Motor neuron (in vitro differentiated cells): Measurements from ENCODE around the gene RELN. TPM values are rescaled to one million over a fixed set of nuclear protein-coding genes. Genes with fewer than 3 reads are reported as not detected.
"Not testable (repeated sequence)": the region's sequence is repeated elsewhere in the genome, so short reads cannot be mapped to it uniquely, and the experiment has no call there.

Experiments used
- ATAC-seq, 8 experiments: fragments of 200-7000 bp; cut with Tn5 transposase; replicated peaks in 6 of 8; 2 replicates each; pipeline ENCODE4 v1.8.0; 2021; ENCODE audit warnings: mild to moderate bottlenecking in 8 of 8, moderate library complexity in 8 of 8
- H3K27ac ChIP-seq, 2 donors: fragments of 250-450 bp; sonication (Bioruptor Pico); 2 replicates each; pipeline ENCODE4 v1.9.0; 2021; ENCODE audit warnings: antibody characterized with exemption in 2 of 2, mild to moderate bottlenecking in 2 of 2, moderate library complexity in 1 of 2
- H3K4me1 ChIP-seq, 2 donors: fragments of 250-450 bp; sonication (Bioruptor Pico); replicated peaks in 1 of 2; 2 replicates each; pipeline ENCODE4 v1.6.1; 2021; ENCODE audit warnings: antibody characterized with exemption in 2 of 2, mild to moderate bottlenecking in 2 of 2, moderate library complexity in 1 of 2
- H3K4me3 ChIP-seq, 5 donors: fragments of 250-450 bp; sonication (Bioruptor Pico); 2 replicates each; pipeline ENCODE4 v1.9.0; 2021; ENCODE audit warnings: antibody characterized with exemption in 5 of 5, mild to moderate bottlenecking in 5 of 5, moderate library complexity in 4 of 5
- whole genome bisulfite sequencing, 10 experiments: fragments of 450-650 bp; shearing (Covaris generic); methylation state at CpG; one replicate each; pipeline ENCODE4 v1.0.0; 2022; 5-methylcytosine and 5-hydroxymethylcytosine counted together
- in situ Hi-C, 9 experiments: fragments of 400-800 bp; cut with MboI; loops; one replicate each; pipeline ENCODE4 v1.15.0; 2021; ENCODE audit warnings: low sequenced_read_pairs in 9 of 9, low pct_unique_long_range_greater_than_20kb in 2 of 9; ENCODE audit not compliant: unreplicated experiment in 9 of 9
- total RNA-seq, 8 experiments: library from RNA; unstranded; fragments of 300-600 nt; gene quantifications; 2 replicates each; pipeline versions ENCODE4 v1.2.3 to v1.2.4, GENCODE V29; 2022

Gene RELN
- total RNA-seq, 8 experiments from 2014 or later = 0.36 to 72.9 (median 35.2) TPM

GRCh38 chr7:103924184-103924583, 65.3 kb downstream of the RELN start:
- 17 to 100% (median 50%) methylated on average over 1 to 4 of the region's 4 CpGs; no CpG with 5 or more reads in 2 of the 10 experiments for WGBS, 10 experiments
- ATAC-seq = peak in 3 of 8 experiments; percentile 38 to 62 (median 40)
- H3K27ac ChIP-seq = no peak overlapping the region
- H3K4me3 ChIP-seq = no peak overlapping the region
- in situ Hi-C loops = no loop called here
- peaks cover 0 to 34% of the 10 kb centered on the region in 2 donors for H3K4me1 ChIP-seq

- ATAC-seq = peak in 5 of 8 experiments; percentile 34 to 81 (median 67)
- Histone ChIP-seq H3K4me3 (no peak overlapping the region), H3K4me1 (peaks cover 0 to 34% of the 10 kb centered on the region in 2 donors), H3K27ac (no peak overlapping the region)
- in situ Hi-C loops = no loop called here
- 0 to 46% (median 20%) methylated on average over 1 to 2 of the region's 2 CpGs; no CpG with 5 or more reads in 2 of the 10 experiments for WGBS, 10 experiments
Measured at GRCh38 chr7:103922407-103922806, 67.1 kb downstream of the RELN start.

GRCh38 chr7:103921692-103922091, 67.8 kb downstream of the RELN start:
- Histone ChIP-seq H3K27ac (no peak overlapping the region), H3K4me3 (no peak overlapping the region), H3K4me1 (peaks cover 0 to 35% of the 10 kb centered on the region in 2 donors)
- no peak for ATAC-seq
- in situ Hi-C loops = no loop called here
- whole genome bisulfite sequencing, 10 experiments = 0 to 100% (median 63%) methylated on average over 1 of the region's 1 CpG; no CpG with 5 or more reads in 3 of the 10 experiments

- in situ Hi-C loops = no loop called here
- whole genome bisulfite sequencing, 10 experiments = 17 to 96% (median 80%) methylated on average over 1 to 8 of the region's 8 CpGs; no CpG with 5 or more reads in 1 of the 10 experiments
- no peak overlapping the region for H3K4me3 ChIP-seq
- H3K4me1 ChIP-seq = peaks cover 0 to 40% of the 10 kb centered on the region in 2 donors
- ATAC-seq = peak in 1 of 8 experiments; percentile 60
- no peak overlapping the region for H3K27ac ChIP-seq
Measured at GRCh38 chr7:103919272-103919868, 70.1 kb downstream of the RELN start.

GRCh38 chr7:103918631-103919271, 70.7 kb downstream of the RELN start:
- Histone ChIP-seq H3K4me1 (peaks cover 0 to 34% of the 10 kb centered on the region in 2 donors), H3K27ac (no peak overlapping the region), H3K4me3 (no peak overlapping the region)
- in situ Hi-C loops = no loop called here
- ATAC-seq = no peak
- WGBS, 10 experiments = 7 to 97% (median 69%) methylated on average over 2 to 5 of the region's 5 CpGs

- in situ Hi-C loops = no loop called here
- Histone ChIP-seq H3K4me1 (peaks cover 0 to 18% of the 10 kb centered on the region in 2 donors), H3K27ac (peak overlapping the region in 1 of 2 donors; percentile 37), H3K4me3 (no peak overlapping the region)
- ATAC-seq = peak in 7 of 8 experiments; percentile 94 to 100 (median 99)
- 0 to 86% (median 67%) methylated on average over 1 of the region's 1 CpG; no CpG with 5 or more reads in 4 of the 10 experiments for WGBS, 10 experiments
Measured at GRCh38 chr7:103915680-103916357, 73.6 kb downstream of the RELN start.

- in situ Hi-C loops = no loop called here
- no peak overlapping the region for H3K4me3 ChIP-seq
- ATAC-seq = peak in 1 of 8 experiments; percentile 25
- H3K4me1 ChIP-seq = peaks cover 0 to 18% of the 10 kb centered on the region in 2 donors
- WGBS, 10 experiments = 40 to 92% (median 82%) methylated on average over 1 to 6 of the region's 6 CpGs; no CpG with 5 or more reads in 2 of the 10 experiments
- no peak overlapping the region for H3K27ac ChIP-seq
Measured at GRCh38 chr7:103914147-103914899, 75.1 kb downstream of the RELN start.

GRCh38 chr7:103912891-103913605, 76.4 kb downstream of the RELN start:
- in situ Hi-C loops = no loop called here
- H3K4me1 ChIP-seq = peaks cover 0 to 18% of the 10 kb centered on the region in 2 donors
- peak in 4 of 8 experiments; percentile 23 to 85 (median 65) for ATAC-seq

GRCh38 chr7:103911015-103911414, 78.4 kb downstream of the RELN start:
- peaks cover 0 to 13% of the 10 kb centered on the region in 2 donors for H3K4me1 ChIP-seq
- in situ Hi-C loops, H3K4me3 ChIP-seq, H3K27ac ChIP-seq, ATAC-seq: not testable (repeated sequence)
- WGBS, 10 experiments = no CpG with 5 or more reads among the region's 1 CpG

More at GRCh38 chr7:103912891-103913605, 76.4 kb downstream of the RELN start:
- Histone ChIP-seq H3K27ac (no peak overlapping the region), H3K4me3 (no peak overlapping the region)
- 0 to 60% (median 17%) methylated on average over 1 of the region's 1 CpG; no CpG with 5 or more reads in 3 of the 10 experiments for WGBS, 10 experiments

GRCh38 chr7:103905997-103906396, 83.5 kb downstream of the RELN start:
- ATAC-seq = peak in 1 of 8 experiments; percentile 49
- Histone ChIP-seq H3K27ac (no peak overlapping the region), H3K4me3 (no peak overlapping the region), H3K4me1 (no peaks in the 10 kb centered on the region)
- WGBS, 10 experiments = 0 to 100% (median 83%) methylated on average over 1 to 2 of the region's 2 CpGs; no CpG with 5 or more reads in 4 of the 10 experiments
- in situ Hi-C loops = no loop called here

- no peak for ATAC-seq
- Histone ChIP-seq H3K27ac (no peak overlapping the region), H3K4me1 (no peaks in the 10 kb centered on the region), H3K4me3 (no peak overlapping the region)
- in situ Hi-C loops = no loop called here
- 12 to 96% (median 50%) methylated on average over 1 to 3 of the region's 3 CpGs; no CpG with 5 or more reads in 1 of the 10 experiments for whole genome bisulfite sequencing, 10 experiments
Measured at GRCh38 chr7:103902917-103903316, 86.5 kb downstream of the RELN start.

GRCh38 chr7:103896826-103897225, 92.6 kb downstream of the RELN start:
- 29 to 100% (median 77%) methylated on average over 1 to 4 of the region's 4 CpGs; no CpG with 5 or more reads in 1 of the 10 experiments for WGBS, 10 experiments
- H3K4me3 ChIP-seq, ATAC-seq, H3K4me1 ChIP-seq, in situ Hi-C loops, H3K27ac ChIP-seq: not testable (repeated sequence)
